OCI-LY7 (cell line): ENCODE measurements around the gene ZXDC. TPM values are rescaled to one million over a fixed set of nuclear protein-coding genes. Genes with fewer than 3 reads are reported as not detected.

ENCODE experiments used
- BruUV-seq: library from RNA; stranded (reverse); fragments of 400-500 nt; replicated peaks from 2 replicates; lab custom pipeline; 2021; lab: Mats Ljungman, UMichigan
- CTCF ChIA-PET: fragments of 300-600 bp; sonication (Branson Sonifier 250); formaldehyde crosslinking; loops from one replicate; lab custom pipeline; 2022; ENCODE audit warnings: antibody characterized with exemption; ENCODE audit not compliant: unreplicated experiment; lab: Charles Lee
- POLR2A ChIA-PET: fragments of 300-600 bp; sonication (Branson Sonifier 250); formaldehyde crosslinking; loops from one replicate; lab custom pipeline; 2022; ENCODE audit warnings: antibody characterized with exemption; lab: Charles Lee
- DNase-seq: peaks from one replicate; pipeline ENCODE4 v3.0.0-alpha.2; 2015; ENCODE audit warnings: low spot score
- H2AFZ ChIP-seq: fragments of 200-600 bp; sonication (generic), shearing (Covaris generic); 2 replicates; pipeline ENCODE4 v1.6.1; 2014; ENCODE audit warnings: mild to moderate bottlenecking, antibody characterized with exemption, low read length, moderate library complexity
- H3K27ac ChIP-seq: fragments of 200-600 bp; sonication (generic); 2 replicates; pipeline ENCODE4 v1.5.1; 2014; ENCODE audit warnings: mixed run types, low read depth, mild to moderate bottlenecking, moderate library complexity, low read length, inconsistent platforms; ENCODE audit not compliant: poor library complexity, severe bottlenecking
- H3K36me3 ChIP-seq: fragments of 200-600 bp; sonication (generic); 2 replicates; pipeline ENCODE4 v1.6.1; 2014; ENCODE audit warnings: mild to moderate bottlenecking, antibody characterized with exemption, low read length, moderate library complexity, mixed read lengths; ENCODE audit not compliant: insufficient read depth
- H3K4me1 ChIP-seq: fragments of 200-600 bp; sonication (generic); 2 replicates; pipeline ENCODE4 v1.5.1; 2014; ENCODE audit warnings: mild to moderate bottlenecking, low read length; ENCODE audit not compliant: insufficient read depth, poor library complexity, severe bottlenecking
- H3K4me2 ChIP-seq: fragments of 200-600 bp; sonication (generic); 2 replicates; pipeline ENCODE4 v1.6.1; 2014; ENCODE audit warnings: mild to moderate bottlenecking, low read length
- H3K4me3 ChIP-seq: fragments of 200-600 bp; sonication (generic); 2 replicates; pipeline ENCODE4 v1.5.1; 2014; ENCODE audit warnings: mild to moderate bottlenecking, low read depth, low read length; ENCODE audit not compliant: poor library complexity, severe bottlenecking
- H3K79me2 ChIP-seq: fragments of 200-600 bp; sonication (generic); 2 replicates; pipeline ENCODE4 v1.6.1; 2016; ENCODE audit warnings: low read depth, mild to moderate bottlenecking, low read length, moderate library complexity, mixed read lengths; ENCODE audit not compliant: insufficient read depth
- H3K9me2 ChIP-seq: fragments of 200-600 bp; sonication (generic); 2 replicates; pipeline ENCODE4 v1.6.1; 2016; ENCODE audit warnings: mild to moderate bottlenecking, low read length, mixed read lengths; ENCODE audit not compliant: insufficient read depth
- H3K9me3 ChIP-seq: fragments of 200-600 bp; sonication (generic); 2 replicates; pipeline ENCODE4 v1.6.1; 2014; ENCODE audit warnings: mild to moderate bottlenecking, mixed run types, low read length, mixed read lengths
- H4K20me1 ChIP-seq: fragments of 200-600 bp; sonication (generic); 2 replicates; pipeline ENCODE4 v1.6.1; 2014; ENCODE audit warnings: mild to moderate bottlenecking, antibody characterized with exemption, low read length, moderate library complexity, mixed read lengths; ENCODE audit not compliant: insufficient read depth
- EZH2phosphoT487 ChIP-seq: fragments of 200-600 bp; sonication (generic); IDR thresholded peaks from 2 replicates; pipeline ENCODE4 v1.6.1; 2018; ENCODE audit warnings: low read depth, borderline replicate concordance, mild to moderate bottlenecking, mixed run types, antibody characterized with exemption, low read length, moderate library complexity, mixed read lengths
- intact Hi-C: fragments of 100-400 bp; cut with micrococcal nuclease; formaldehyde crosslinking; loops from one replicate; pipeline ENCODE4 v1.10.0; 2022; ENCODE audit not compliant: unreplicated experiment
- total RNA-seq, 2 experiments: library from RNA; depleted of rRNA in 1 of 2; stranded (reverse); fragments of >200 nt in 1 of 2; shearing (Covaris generic) in 1 of 2; gene quantifications; 2 replicates each; pipeline ENCODE4 v1.2.3, GENCODE V29; 2014 to 2022
- TF ChIP-seq, protein P1 (sequence below): fragments of 200-600 bp; sonication (generic); conservative IDR thresholded peaks from 2 replicates; pipeline ENCODE4 v1.5.1; 2014; ENCODE audit warnings: mild to moderate bottlenecking, antibody characterized with exemption, low read length, moderate library complexity, mixed read lengths

Gene ZXDC
- total RNA-seq, 2 experiments from 2014 or later = 32.2 to 34.9 TPM

DNA sequence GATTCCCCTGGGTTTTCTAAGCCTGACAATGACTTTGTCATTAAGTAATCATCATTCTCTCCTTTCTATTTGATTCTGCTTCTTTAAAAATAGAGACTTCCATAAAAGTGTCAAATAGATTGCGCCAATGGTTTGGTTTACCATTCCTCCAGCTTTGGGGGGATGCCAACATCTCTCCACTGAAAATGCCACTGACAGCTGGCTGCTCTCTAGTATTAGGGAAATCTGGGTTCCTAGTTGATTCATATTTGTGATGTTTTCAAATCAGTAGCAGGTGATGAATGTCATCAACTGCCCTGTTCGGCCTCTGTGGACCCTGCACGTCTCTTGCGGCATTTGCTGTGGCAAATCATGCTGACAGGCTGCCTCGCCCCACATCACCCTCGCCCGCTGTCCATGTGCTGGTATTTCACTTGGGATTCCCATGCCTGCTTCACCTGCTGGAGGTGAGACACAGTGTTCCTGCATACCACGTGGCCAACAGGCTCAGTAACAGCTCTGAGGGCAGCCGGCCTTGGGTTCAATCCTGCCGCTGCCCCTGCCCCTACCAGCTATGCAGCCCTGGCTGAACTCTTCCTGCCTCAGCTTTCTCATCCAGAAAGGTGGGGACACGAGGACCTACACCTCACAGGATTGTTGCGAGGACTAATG, 28.1 kb downstream of the ZXDC start:
- ChIA-PET POLR2A (interaction anchor here (1.5 kb wide), 1 partner anchor 11 kb away, joined by 4 read pairs; no protein-coding TSS in a partner anchor), CTCF (no interaction called here)
- Histone ChIP-seq H3K4me1 (no peaks in the 10 kb centered on the region), H3K36me3 (peaks cover 21% of the 10 kb centered on the region; the same call in 1 of the 2 replicates), H3K79me2 (no peaks in the 10 kb centered on the region), H3K4me3 (no peak overlapping the region), H3K4me2 (no peak overlapping the region), H4K20me1 (no peaks in the 10 kb centered on the region), H2AFZ (no peak overlapping the region), H3K9me2 (no peaks in the 10 kb centered on the region), H3K9me3 (no peaks in the 10 kb centered on the region), H3K27ac (no peak overlapping the region)
- DNase-seq = no peak
- TF ChIP-seq, protein P1, sequence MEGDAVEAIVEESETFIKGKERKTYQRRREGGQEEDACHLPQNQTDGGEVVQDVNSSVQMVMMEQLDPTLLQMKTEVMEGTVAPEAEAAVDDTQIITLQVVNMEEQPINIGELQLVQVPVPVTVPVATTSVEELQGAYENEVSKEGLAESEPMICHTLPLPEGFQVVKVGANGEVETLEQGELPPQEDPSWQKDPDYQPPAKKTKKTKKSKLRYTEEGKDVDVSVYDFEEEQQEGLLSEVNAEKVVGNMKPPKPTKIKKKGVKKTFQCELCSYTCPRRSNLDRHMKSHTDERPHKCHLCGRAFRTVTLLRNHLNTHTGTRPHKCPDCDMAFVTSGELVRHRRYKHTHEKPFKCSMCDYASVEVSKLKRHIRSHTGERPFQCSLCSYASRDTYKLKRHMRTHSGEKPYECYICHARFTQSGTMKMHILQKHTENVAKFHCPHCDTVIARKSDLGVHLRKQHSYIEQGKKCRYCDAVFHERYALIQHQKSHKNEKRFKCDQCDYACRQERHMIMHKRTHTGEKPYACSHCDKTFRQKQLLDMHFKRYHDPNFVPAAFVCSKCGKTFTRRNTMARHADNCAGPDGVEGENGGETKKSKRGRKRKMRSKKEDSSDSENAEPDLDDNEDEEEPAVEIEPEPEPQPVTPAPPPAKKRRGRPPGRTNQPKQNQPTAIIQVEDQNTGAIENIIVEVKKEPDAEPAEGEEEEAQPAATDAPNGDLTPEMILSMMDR = no peak
- TF ChIP-seq EZH2phosphoT487 = no peak
- BruUV-seq = no TSS peak
- intact Hi-C loops = no loop called here

DNA sequence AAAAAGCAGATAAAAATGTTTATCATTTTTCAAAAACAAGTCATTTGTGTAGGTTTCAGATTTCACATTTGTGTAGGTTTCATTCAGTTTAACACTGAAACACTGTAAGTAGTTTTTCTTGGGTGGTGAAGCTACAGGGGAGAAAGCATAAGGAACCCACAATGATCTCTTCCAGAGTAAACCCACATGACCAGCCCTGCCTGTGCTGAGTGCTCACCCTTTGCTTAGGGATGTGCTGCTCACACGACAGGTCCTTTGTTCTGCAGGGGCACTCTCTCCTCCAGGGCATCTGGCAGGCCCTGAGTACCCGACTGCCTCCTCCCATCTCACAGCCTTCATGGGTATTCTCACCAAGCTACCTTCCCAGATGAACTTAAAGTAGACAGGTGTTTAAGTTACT, 28.9 kb downstream of the ZXDC start:
- Histone ChIP-seq H3K36me3 (peaks cover 13% of the 10 kb centered on the region; the same call in 1 of the 2 replicates), H3K9me3 (no peaks in the 10 kb centered on the region), H3K4me1 (no peaks in the 10 kb centered on the region), H3K9me2 (no peaks in the 10 kb centered on the region), H3K4me3 (no peak overlapping the region), H3K27ac (no peak overlapping the region), H4K20me1 (no peaks in the 10 kb centered on the region; the same call in 1 of the 2 replicates), H2AFZ (no peak overlapping the region), H3K79me2 (no peaks in the 10 kb centered on the region), H3K4me2 (no peak overlapping the region)
- POLR2A ChIA-PET = interaction anchor here (1.1 to 1.5 kb wide), 2 partner anchors 10 to 362 kb away, joined by 3 to 4 read pairs; no protein-coding TSS in a partner anchor
- CTCF ChIA-PET = no interaction called here
- DNase-seq = no peak
- intact Hi-C loops = no loop called here
- no TSS peak for BruUV-seq
- no peak for TF ChIP-seq EZH2phosphoT487
- TF ChIP-seq, protein P1 = no peak

DNA sequence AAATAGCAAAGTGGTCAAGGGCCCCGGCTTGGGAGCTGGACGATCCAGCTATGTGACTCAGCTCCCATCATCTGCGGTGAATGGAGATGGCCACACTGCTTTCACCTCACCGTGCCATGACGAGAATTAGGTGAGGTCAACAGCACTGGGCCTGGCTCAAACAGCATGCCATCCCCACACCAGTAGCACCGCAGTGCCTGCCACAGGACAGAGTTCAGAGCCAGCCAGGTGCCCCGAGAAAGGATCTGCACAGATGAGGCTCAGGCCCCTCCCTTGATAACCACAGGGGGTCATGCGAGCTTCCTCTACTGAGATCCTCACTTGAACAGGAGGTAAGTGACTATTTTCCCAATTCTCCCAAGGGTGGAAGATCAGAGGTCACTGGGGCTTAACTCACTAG, 29.4 kb downstream of the ZXDC start:
- peaks cover 9% of the 10 kb centered on the region; the same call in 1 of the 2 replicates for H3K36me3 ChIP-seq
- ChIA-PET CTCF (no interaction called here), POLR2A (interaction anchor here (1.1 to 1.5 kb wide), 2 partner anchors 10 to 362 kb away, joined by 3 to 4 read pairs; no protein-coding TSS in a partner anchor)
- H3K4me3 ChIP-seq = no peak overlapping the region
- H2AFZ ChIP-seq = no peak overlapping the region
- no peaks in the 10 kb centered on the region for H3K4me1 ChIP-seq
- H3K9me2 ChIP-seq = no peaks in the 10 kb centered on the region
- no TSS peak for BruUV-seq
- H4K20me1 ChIP-seq = no peaks in the 10 kb centered on the region; the same call in 1 of the 2 replicates
- intact Hi-C loops = no loop called here
- no peak overlapping the region for H3K4me2 ChIP-seq
- no peak for DNase-seq
- TF ChIP-seq, protein P1 = no peak
- no peak for TF ChIP-seq EZH2phosphoT487
- no peaks in the 10 kb centered on the region for H3K79me2 ChIP-seq
- H3K27ac ChIP-seq = no peak overlapping the region
- H3K9me3 ChIP-seq = no peaks in the 10 kb centered on the region
